ENCODE data around the gene LZTS3. TPM values are rescaled to one million over a fixed set of nuclear protein-coding genes. Genes with fewer than 3 reads are reported as not detected.

The LZTS3 gene
- total and polyA plus RNA-seq, 10 of the 15 experiments (the other 5 are each of a cell fraction or from before 2014, with no cell fraction given), result 0.03 to 0.90 (median 0.22) TPM

GRCh38 chr20:3189561-3190131 lies 16.3 kb upstream of the LZTS3 start:
- peaks cover 5 to 23% of the 10 kb centered on the region in 2 experiments; a peak in 3 of 4 replicates for H3K36me3 ChIP-seq (ENCODE audit: control insufficient read depth in 2 of 2, insufficient read depth in 2 of 2, low read length in 1 of 2)
- H3K9me3 ChIP-seq (replicated peaks; ENCODE audit: control insufficient read depth, insufficient read depth, low read length), result no peaks in the 10 kb centered on the region
- BruUV-seq (replicated peaks), result no TSS peak
- 72% methylated on average over 4 of the region's 4 CpGs for WGBS (ENCODE audit: insufficient coverage, insufficient replicate concordance, low lambda C conversion rate, missing lambda C conversion rate)
- no peak for FAIRE-seq
- ChIA-PET SMC1A (ENCODE audit: uncharacterized antibody, unreplicated experiment) (interaction anchor here (0.6 kb wide), 1 partner anchor 14 kb away, joined by 4 read pairs; no protein-coding TSS in a partner anchor), POLR2A (no interaction called here), CTCF (no interaction called here), RAD21 (ENCODE audit: unreplicated experiment) (no interaction called here)
- intact Hi-C loops (cut with micrococcal nuclease; ENCODE audit: unreplicated experiment) (no loop called here), in situ Hi-C loops (cut with MboI) (no loop called here)
- H3K9ac ChIP-seq (ENCODE audit: control insufficient read depth, insufficient read depth, low read length), result no peak overlapping the region
- no peak for TF ChIP-seq SUZ12 (IDR thresholded peaks at IDR 0.05; ENCODE audit: unreplicated experiment)
- TF ChIP-seq CHD2 (IDR thresholded peaks at IDR 0.05; ENCODE audit: borderline replicate concordance, low read depth, low read length), result no peak
- no peak for TF ChIP-seq TBL1XR1 (IDR thresholded peaks at IDR 0.05; ENCODE audit: low read depth, low read length)
- TF ChIP-seq TARDBP (IDR thresholded peaks at IDR 0.05; ENCODE audit: borderline replicate concordance), result no peak
- no peak for TF ChIP-seq NFYB (IDR thresholded peaks at IDR 0.05; ENCODE audit: insufficient read depth, low read depth, low read length)
- no peak for TF ChIP-seq SIN3A (IDR thresholded peaks at IDR 0.05; ENCODE audit: low read depth, low read length)
- no peak for TF ChIP-seq ZNF687 (IDR thresholded peaks at IDR 0.05)
- TF ChIP-seq SMAD5 (IDR thresholded peaks at IDR 0.05; ENCODE audit: low read depth), result no peak
- TF ChIP-seq BHLHE40 (IDR thresholded peaks at IDR 0.05; ENCODE audit: borderline replicate concordance in 1 of 2, low read depth in 2 of 2, low read length in 1 of 2), result no peak
- TF ChIP-seq TCF7 (IDR thresholded peaks at IDR 0.05; ENCODE audit: borderline replicate concordance), result no peak
- TF ChIP-seq NR2C1 (IDR thresholded peaks at IDR 0.05), result no peak
- no peak for TF ChIP-seq JUND (IDR thresholded peaks at IDR 0.05; ENCODE audit: low read depth, low read length)
- no peak for TF ChIP-seq POU2F2 (IDR thresholded peaks at IDR 0.05; ENCODE audit: borderline replicate concordance, low read depth, low read length)
- TF ChIP-seq HSF1 (IDR thresholded peaks at IDR 0.05; ENCODE audit: low read depth, low read length), result no peak
- no peak for TF ChIP-seq TCF3 (IDR thresholded peaks at IDR 0.05; ENCODE audit: borderline replicate concordance, insufficient read depth, low read depth, low read length)
- no peak for DNase-seq (ENCODE audit: low read depth, low spot score)
- H3K27ac ChIP-seq (ENCODE audit: control insufficient read depth, insufficient read depth), result no peak overlapping the region
- H2AFZ ChIP-seq (ENCODE audit: control insufficient read depth, low read depth, low read length), result no peak overlapping the region
- H3K4me2 ChIP-seq (ENCODE audit: control insufficient read depth, insufficient read depth), result no peak overlapping the region
- no peaks in the 10 kb centered on the region for H3K79me2 ChIP-seq (ENCODE audit: control insufficient read depth, insufficient read depth, low read length)
- H3K27me3 ChIP-seq (replicated peaks in 1 of 2; ENCODE audit: control insufficient read depth in 2 of 2, insufficient read depth in 2 of 2, low read length in 1 of 2), result no peaks in the 10 kb centered on the region
- H3K4me1 ChIP-seq (ENCODE audit: control insufficient read depth, insufficient read depth, low read length), result no peaks in the 10 kb centered on the region
- ATAC-seq, result no peak
- H4K20me1 ChIP-seq (ENCODE audit: control insufficient read depth, insufficient read depth), result 0 out of 2 replicates have a peak, but pooled peaks cover 2% of the 10 kb centered on the region
- no peak overlapping the region for H3K4me3 ChIP-seq
